Stimulated activated CD8-positive, alpha-beta memory T cell treated with anti-CD3 and anti-CD28 coated beads, Interleukin-12 subunit alpha, Interleukin-12 subunit beta, amount 100 ng/mL, for 4 hours (primary cell): ENCODE measurements around the gene GAMT.

Source experiments
- DNase-seq: peaks from one replicate; pipeline ENCODE4 v3.0.0-alpha.2; 2020; ENCODE audit warnings: low read depth

The GAMT gene

DNA sequence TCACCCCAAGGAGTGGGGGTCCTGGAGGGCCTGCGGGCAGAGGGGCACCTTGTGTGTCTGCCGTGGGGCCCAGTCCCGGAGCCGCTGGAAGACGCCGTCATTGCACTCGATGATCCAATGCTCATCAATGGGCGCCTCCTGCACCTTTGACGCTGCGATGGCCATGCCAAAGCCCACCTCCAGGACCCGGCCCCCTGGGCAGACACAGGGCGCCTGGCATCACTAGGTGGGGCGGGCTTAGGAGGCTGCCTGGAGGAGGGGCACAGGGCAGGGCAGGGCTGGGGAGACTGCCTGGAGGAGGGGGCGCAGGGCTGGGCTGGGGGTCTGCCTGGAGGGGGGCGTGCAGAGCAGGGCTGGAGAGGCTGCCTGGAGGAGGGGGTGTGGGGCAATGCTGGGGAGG is 1.6 kb downstream of the GAMT start:
- no peak for DNase-seq

GRCh38 chr19:1399079-1399478 is 2.3 kb downstream of the GAMT start:
- DNase-seq: no peak

DNA sequence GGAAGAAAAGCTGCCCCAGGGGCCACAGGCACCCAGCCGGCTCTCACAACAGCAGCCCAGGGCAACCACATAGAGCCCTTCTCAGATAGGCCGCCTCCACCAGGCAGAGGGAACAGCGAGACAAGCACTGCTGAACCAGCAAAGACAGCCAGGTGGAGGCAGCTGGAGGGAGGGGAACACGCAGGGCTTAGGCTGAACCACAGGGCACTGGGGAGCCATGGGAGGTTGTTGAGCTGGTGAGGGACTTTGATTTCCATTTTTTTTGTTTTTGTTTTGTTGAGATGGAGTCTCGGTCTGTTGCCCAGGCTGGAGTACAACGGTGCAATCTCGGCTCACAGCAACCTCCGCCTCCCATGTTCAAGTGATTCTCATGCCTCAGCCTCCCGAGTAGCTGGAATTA is 3.5 kb downstream of the GAMT start:
- DNase-seq: no peak

DNA sequence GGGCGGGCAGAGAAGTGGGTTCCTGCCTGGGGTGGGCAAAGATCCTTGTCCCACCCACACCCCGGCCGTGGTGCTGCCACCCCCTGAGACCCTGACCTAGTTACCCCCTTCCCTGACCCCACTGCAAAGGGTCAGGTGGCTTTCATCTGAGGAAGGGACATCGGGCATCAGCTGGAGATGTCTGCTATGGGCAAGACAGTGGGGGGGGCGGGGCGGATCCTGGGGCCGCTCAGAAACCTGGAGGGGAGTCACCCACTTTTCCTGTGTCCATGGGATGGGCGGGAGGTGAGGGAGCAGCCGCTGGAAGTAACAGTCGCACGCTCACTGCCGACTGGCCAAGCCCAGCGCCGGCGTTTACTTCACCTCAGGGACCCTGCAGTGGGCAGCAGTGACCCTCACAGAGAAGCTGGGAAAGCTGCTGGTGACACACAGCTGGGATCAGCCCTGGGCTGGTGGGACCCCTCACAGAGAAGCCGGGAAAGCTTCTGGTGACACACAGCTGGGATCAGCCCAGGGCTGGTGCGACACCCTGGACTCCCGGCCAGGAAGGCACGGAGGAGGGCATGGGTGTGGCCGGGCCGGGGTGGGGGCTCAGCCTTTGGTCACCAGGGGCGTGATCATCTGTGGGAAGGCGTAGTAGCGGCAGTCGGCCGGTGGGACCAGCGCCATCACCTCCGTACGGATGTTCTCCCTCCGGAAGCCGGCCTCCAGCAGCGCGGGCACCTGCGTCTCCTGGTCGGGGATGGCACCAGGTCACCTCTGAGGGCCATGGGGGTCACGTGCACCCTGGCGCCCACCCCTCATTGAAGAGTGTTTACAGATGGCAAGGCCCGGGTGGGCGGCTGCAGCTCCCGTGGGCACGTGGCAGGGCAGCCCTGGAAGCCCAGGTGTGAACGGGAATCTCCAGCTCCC is 4.3 kb downstream of the GAMT start:
- no peak for DNase-seq

DNA sequence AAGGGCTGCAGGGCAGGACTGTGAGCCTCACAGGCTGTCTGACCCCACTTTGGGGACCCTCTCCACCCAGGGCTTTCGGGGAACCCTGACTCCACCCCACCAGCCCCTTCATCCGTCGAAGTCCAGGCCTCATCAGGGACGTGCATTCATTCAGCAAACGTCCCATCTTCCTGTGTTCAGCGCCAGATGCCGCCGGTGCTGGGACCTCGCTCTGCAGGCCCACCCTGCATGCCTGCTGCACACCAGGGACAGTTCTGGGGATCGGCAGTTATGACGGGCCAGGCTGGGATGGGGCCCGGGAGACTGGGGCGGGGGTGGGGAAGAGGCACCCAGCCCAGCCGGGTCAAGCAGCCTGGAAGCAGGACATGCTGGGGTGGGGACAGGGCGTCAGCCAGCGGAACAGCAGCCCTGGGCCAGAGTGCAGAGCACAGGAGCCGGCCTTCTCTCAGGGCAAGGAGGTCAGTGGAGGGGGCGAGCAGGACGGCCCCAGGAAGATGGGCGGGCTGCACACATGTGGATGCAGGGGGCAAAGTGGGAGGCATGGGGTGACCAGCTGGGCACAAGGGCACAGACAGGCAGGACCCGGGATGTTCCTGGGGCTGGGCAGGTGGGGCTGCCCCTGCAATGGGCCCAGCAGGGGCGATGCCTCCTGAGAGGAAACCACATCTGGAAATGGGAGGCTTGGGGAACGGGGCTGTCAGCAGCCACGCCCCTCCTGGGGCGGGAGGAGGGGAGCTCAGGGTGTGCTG is 5.1 kb downstream of the GAMT start:
- DNase-seq: no peak

DNA sequence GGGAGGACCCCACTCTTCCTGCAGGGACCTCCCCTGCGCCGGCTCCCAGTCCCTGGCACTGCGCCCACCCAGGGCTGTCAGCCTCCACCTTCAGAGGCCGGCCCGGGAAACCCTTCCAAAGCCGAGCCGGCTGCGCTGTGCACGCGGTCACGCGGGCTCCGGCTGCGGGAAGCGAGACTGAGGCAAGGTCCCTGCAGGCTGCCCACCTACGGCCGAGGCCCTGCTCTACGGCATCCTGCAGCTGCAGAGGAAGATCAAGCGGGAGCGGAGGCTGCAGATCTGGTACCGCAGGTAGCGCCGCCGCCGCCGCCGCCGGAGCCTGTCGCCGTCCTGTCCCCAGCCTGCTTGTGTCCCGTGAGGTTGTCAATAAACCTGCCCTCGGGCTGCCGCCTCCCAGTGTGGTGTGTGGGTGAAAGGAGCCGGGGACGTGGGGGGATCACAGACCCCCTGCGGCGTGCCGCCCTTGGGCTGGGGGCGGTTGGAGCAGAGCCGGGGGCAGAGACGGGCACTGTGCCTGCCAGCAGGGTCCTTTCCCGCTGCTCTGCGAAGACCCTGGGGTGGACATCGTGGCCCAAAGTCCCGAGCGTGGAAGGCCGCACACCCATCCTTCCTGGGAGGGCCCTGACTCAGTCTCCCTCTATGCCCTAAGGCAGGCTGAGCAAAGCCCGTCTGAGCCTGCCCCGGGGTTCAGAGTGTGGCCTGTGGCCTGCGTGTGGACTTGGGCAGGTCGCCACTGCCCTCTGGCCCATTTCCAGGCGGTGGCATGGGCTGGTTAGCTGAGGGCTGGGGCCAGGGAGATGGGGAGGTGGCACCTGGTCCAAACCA is 5.9 kb downstream of the GAMT start:
- no peak for DNase-seq

GRCh38 chr19:1394252-1395193 is 6.8 kb downstream of the GAMT start:
- no peak for DNase-seq

DNA sequence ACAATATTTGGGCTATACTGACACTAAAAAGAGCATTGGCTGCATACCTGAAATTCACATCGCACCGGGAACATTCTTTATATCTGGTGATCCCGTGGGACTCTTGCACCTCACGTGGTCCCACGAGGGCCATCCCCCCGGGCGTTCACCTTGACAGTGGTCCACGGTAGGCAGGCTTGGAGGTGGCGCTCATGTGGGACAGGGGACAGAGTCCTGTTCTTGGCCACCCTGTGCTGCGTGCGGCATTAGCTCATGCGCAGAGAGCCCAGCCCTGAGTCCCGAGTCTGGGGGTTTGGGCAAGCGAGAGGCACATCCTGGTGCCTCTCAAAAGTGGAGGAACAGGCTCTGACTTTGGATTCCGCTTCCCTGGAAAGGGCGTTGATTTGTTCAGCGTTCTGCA is 7.5 kb downstream of the GAMT start:
- no peak for DNase-seq

DNA sequence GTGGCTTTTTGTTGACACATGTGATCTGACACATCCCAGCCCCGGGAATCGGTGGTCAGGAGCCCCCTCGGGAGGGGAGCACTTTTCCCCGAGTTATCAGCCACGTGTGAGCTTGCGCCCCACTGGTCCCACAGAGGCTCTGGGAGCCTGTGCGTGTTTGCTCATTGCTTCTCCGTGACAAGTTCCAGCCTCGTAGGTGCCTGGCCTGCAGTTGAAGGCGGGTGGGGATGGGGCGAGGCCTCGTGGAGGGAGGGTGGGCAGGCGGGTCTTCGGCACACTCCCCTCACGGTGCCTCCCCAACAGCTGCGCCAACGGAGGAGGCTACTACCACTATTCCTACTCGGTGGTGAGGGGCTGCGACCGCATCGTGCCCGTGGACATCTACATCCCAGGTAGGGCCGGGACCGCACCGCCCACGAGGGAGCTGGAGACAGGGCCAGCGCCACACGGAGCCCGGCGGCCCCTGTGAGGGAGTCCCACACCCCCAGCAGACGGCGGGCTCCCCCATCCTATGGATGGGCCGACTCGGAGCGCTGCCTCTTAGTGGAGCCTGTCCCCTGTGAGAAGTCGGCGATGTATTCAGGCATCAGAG is 8.3 kb downstream of the GAMT start:
- no peak for DNase-seq

GRCh38 chr19:1392407-1392806 is 8.9 kb downstream of the GAMT start:
- DNase-seq: no peak

DNA sequence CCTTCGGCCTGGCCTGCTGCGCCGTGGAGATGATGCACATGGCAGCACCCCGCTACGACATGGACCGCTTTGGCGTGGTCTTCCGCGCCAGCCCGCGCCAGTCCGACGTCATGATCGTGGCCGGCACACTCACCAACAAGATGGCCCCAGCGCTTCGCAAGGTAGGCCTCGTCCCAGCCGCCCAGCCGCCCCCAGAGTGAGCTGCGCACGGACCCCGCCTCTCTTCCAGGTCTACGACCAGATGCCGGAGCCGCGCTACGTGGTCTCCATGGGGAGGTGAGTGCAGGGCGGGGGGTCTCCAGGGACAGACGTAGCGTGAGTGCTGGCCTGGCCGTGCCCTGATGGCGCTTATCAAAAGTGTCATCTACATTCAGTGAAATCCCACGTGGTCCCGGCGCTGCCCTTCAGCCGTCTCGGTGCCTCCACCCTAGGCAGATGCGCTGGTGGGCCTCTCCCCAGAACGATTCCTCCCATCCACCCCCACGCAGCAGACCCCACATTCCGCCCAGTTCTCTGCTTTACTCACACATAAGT is 10.4 kb downstream of the GAMT start:
- DNase-seq: no peak

DNA sequence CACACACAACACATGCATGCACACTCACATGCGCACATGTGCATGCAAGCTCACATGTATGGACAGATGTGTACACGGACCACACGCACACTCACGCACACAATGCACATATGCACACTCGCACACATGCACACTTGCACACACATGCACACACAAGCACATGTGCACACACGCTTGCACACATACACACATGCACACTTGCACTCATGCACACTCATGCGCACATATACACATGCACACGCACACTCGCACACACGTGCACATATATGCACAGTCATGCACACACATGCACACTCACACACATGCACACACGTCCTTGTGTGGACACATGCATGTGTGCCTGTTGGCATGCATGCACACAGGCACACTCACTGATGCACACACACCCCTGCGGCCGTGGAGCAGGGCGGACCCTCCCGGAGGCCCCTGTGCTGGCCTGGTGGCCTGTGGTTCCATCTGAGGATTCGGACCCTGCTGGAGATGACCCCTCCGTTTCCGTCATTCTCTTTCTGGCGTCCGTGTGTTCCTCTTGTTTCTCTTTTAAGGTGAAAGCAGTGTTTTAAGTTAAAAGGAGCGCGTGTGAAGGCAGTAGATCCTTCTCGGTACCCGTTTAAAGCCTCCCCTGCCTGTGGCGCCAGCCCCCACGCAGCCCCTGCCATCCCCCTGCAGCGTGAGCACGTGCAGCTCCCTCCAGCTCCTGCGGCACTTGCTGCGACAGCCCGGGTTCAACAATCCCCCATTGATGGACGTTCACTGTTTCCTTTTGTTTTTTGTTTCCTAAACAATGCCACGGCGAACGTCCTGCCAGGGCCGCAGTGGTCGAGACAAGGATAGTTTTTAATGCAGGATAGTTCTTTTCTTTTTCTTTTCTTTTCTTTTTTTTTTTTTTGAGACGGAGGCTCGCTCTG is 12.1 kb downstream of the GAMT start:
- DNase-seq: no peak

GRCh38 chr19:1388637-1389026 is 12.7 kb downstream of the GAMT start:
- DNase-seq: no peak

- DNase-seq: no peak
Measured at GRCh38 chr19:1387684-1388636, 13.4 kb downstream of the GAMT start.

DNA sequence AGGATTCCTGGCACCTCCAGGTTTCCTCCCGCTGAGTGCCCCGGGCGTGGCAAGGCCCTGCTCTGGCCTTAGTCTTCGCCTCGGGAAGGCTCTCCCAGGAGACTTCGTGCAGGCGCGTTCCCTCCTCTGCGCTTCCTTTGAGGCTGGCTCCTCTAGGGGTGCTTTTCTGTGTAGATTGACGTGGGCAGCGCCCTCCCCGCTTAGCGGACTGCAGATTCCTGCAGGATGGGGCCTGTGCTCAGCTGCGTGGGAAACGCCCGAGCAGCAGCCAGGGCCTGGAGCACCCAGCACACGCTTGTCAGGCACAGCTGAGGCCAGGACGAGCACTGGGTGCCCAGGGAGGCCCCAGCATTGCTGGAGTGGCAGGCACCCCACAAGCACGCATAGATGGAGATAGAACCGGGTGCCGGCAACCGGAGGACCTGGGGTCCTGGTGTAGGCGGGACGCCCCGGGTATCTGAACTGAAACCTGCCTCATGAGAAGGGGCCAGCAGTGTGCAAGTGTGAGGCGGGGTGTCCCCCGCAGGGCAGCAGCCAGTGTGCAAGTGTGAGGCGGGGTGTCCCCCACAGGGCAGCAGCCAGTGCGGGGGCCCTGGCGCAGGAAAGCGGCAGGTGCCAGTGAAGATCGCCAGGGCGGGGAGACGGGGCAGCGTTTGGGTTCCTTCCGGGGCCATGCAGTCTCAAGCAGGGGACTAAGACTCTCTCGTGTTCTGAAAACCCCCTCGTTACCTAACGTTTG is 14.2 kb downstream of the GAMT start:
- no peak for DNase-seq

DNA sequence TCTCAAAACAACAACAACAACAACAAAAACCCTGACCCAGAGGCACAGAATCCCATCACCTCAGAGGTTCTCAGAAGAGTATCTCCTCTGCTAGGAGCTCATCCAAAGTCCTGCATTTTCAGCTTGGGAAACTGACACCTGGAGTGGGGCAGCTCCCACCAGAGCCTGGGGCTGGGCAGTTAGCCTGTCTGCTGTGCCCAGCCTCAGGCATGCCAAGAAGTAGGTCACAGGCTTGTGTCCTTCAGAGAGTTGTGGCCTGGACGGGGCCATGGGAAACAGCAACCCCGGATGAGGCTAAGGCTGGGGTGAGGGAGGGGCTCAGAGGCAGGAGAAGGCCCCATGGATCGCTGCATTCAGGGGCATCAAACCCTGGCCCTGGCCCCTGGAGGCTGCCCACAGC is 15.5 kb downstream of the GAMT start:
- DNase-seq: no peak

- no peak for DNase-seq
Measured at GRCh38 chr19:1384478-1385110, 16.7 kb downstream of the GAMT start.
